ENCODE results near the gene CHEK2.

CHEK2 gene

GRCh38 chr22:28736301-28737155 is 5.1 kb downstream of the CHEK2 start:
- TF ChIP-seq EZH2 (optimal IDR thresholded peaks at IDR 0.05; ENCODE audit: low read depth, low read length) (no peak), EZH2phosphoT487 (IDR thresholded peaks at IDR 0.05; ENCODE audit: low read length) (no peak), CTCF (IDR thresholded peaks at IDR 0.05; ENCODE audit: low read length) (no peak)
- Histone ChIP-seq H4K20me1 (ENCODE audit: insufficient read depth, low read length) (no peaks in the 10 kb centered on the region), H3K27me3 (replicated peaks; ENCODE audit: insufficient read depth, low read length) (no peaks in the 10 kb centered on the region), H3F3A (ENCODE audit: insufficient read depth, low read length) (peaks cover 4% of the 10 kb centered on the region; the same call in 1 of the 2 replicates), H2AFZ (ENCODE audit: low read length) (no peak overlapping the region), H3K9me2 (replicated peaks; ENCODE audit: insufficient read depth, low read length) (no peaks in the 10 kb centered on the region), H3K4me2 (ENCODE audit: low read depth, low read length) (no peak overlapping the region), H3K9ac (ENCODE audit: low read length) (no peak overlapping the region), H3K4me1 (ENCODE audit: low read length) (no peaks in the 10 kb centered on the region), H3K36me3 (replicated peaks; ENCODE audit: insufficient read depth, low read length) (no peaks in the 10 kb centered on the region; the same call in 1 of the 2 replicates), H3K79me2 (ENCODE audit: low read length) (peaks cover 79% of the 10 kb centered on the region), H3K9me3 (replicated peaks; ENCODE audit: insufficient read depth, low read length) (no peaks in the 10 kb centered on the region), H3K27ac (ENCODE audit: low read length) (no peak overlapping the region), H3K4me3 (ENCODE audit: low read length) (no peak overlapping the region)
- DNase-seq: no peak

- H3K9ac ChIP-seq (ENCODE audit: low read length): no peak overlapping the region
- TF ChIP-seq EZH2 (optimal IDR thresholded peaks at IDR 0.05; ENCODE audit: low read depth, low read length): no peak
- no peak for TF ChIP-seq EZH2phosphoT487 (IDR thresholded peaks at IDR 0.05; ENCODE audit: low read length)
- no peak for TF ChIP-seq CTCF (IDR thresholded peaks at IDR 0.05; ENCODE audit: low read length)
- H3F3A ChIP-seq (ENCODE audit: insufficient read depth, low read length): no peaks in the 10 kb centered on the region
- peaks cover 58% of the 10 kb centered on the region for H3K79me2 ChIP-seq (ENCODE audit: low read length)
- H4K20me1 ChIP-seq (ENCODE audit: insufficient read depth, low read length): no peaks in the 10 kb centered on the region
- no peaks in the 10 kb centered on the region for H3K27me3 ChIP-seq (replicated peaks; ENCODE audit: insufficient read depth, low read length)
- no peak overlapping the region for H3K4me2 ChIP-seq (ENCODE audit: low read depth, low read length)
- no peaks in the 10 kb centered on the region for H3K9me3 ChIP-seq (replicated peaks; ENCODE audit: insufficient read depth, low read length)
- no peaks in the 10 kb centered on the region for H3K9me2 ChIP-seq (replicated peaks; ENCODE audit: insufficient read depth, low read length)
- H3K27ac ChIP-seq (ENCODE audit: low read length): no peak overlapping the region
- H2AFZ ChIP-seq (ENCODE audit: low read length): no peak overlapping the region
- H3K4me3 ChIP-seq (ENCODE audit: low read length): no peak overlapping the region
- H3K4me1 ChIP-seq (ENCODE audit: low read length): no peaks in the 10 kb centered on the region
- H3K36me3 ChIP-seq (replicated peaks; ENCODE audit: insufficient read depth, low read length): no peaks in the 10 kb centered on the region; the same call in 1 of the 2 replicates
- no peak for DNase-seq
Measured at GRCh38 chr22:28734393-28734792, 7.2 kb downstream of the CHEK2 start.

- no peaks in the 10 kb centered on the region; the same call in 1 of the 2 replicates for H3K36me3 ChIP-seq (replicated peaks; ENCODE audit: insufficient read depth, low read length)
- no peak for DNase-seq
Measured at GRCh38 chr22:28730179-28730578, 11.4 kb downstream of the CHEK2 start.

More at GRCh38 chr22:28730179-28730578, 11.4 kb downstream of the CHEK2 start:
- H3K9ac ChIP-seq (ENCODE audit: low read length): no peak overlapping the region
- no peak overlapping the region for H3K4me2 ChIP-seq (ENCODE audit: low read depth, low read length)
- no peak overlapping the region for H2AFZ ChIP-seq (ENCODE audit: low read length)
- H3K27ac ChIP-seq (ENCODE audit: low read length): no peak overlapping the region
- no peak overlapping the region for H3K4me3 ChIP-seq (ENCODE audit: low read length)
- no peaks in the 10 kb centered on the region for H3K4me1 ChIP-seq (ENCODE audit: low read length)
- H3F3A ChIP-seq (ENCODE audit: insufficient read depth, low read length): no peaks in the 10 kb centered on the region
- TF ChIP-seq CTCF (IDR thresholded peaks at IDR 0.05; ENCODE audit: low read length) (no peak), EZH2 (optimal IDR thresholded peaks at IDR 0.05; ENCODE audit: low read depth, low read length) (no peak), EZH2phosphoT487 (IDR thresholded peaks at IDR 0.05; ENCODE audit: low read length) (no peak)
- H3K9me3 ChIP-seq (replicated peaks; ENCODE audit: insufficient read depth, low read length): no peaks in the 10 kb centered on the region
- H3K9me2 ChIP-seq (replicated peaks; ENCODE audit: insufficient read depth, low read length): no peaks in the 10 kb centered on the region
- peaks cover 37% of the 10 kb centered on the region for H3K79me2 ChIP-seq (ENCODE audit: low read length)
- no peaks in the 10 kb centered on the region for H4K20me1 ChIP-seq (ENCODE audit: insufficient read depth, low read length)
- H3K27me3 ChIP-seq (replicated peaks; ENCODE audit: insufficient read depth, low read length): no peaks in the 10 kb centered on the region
